Measurements from ENCODE around the gene DYRK4.

DNA sequence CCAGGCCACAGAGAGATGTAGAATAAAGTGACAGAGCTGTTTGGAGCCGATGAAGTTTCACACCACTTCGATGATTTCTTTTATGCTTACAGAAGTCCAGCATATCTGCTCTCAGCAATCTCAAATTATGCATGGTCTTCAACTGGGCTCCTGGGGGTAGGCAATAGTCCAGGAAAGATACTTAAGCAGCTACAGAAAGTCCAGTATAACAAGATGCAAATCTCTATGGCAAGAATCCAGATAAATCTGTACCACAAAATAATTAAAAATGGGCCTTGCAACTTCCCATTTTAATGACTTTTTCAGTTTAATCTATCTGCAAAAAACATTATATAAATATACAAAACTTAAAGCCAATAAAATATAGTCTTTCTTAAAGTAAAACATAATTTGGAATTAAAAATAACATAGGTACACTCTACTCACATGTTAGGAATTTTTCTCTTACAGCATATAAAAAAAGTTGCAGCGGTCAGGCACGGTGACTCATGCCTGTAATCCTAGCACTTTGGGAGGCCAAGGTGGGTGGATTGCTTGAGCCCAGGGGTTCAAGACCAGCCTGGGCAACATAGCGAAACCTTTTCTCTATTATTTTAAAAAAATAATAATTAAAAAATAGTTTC lies 43.8 kb upstream of the DYRK4 start:
- TF ChIP-seq, protein P1, sequence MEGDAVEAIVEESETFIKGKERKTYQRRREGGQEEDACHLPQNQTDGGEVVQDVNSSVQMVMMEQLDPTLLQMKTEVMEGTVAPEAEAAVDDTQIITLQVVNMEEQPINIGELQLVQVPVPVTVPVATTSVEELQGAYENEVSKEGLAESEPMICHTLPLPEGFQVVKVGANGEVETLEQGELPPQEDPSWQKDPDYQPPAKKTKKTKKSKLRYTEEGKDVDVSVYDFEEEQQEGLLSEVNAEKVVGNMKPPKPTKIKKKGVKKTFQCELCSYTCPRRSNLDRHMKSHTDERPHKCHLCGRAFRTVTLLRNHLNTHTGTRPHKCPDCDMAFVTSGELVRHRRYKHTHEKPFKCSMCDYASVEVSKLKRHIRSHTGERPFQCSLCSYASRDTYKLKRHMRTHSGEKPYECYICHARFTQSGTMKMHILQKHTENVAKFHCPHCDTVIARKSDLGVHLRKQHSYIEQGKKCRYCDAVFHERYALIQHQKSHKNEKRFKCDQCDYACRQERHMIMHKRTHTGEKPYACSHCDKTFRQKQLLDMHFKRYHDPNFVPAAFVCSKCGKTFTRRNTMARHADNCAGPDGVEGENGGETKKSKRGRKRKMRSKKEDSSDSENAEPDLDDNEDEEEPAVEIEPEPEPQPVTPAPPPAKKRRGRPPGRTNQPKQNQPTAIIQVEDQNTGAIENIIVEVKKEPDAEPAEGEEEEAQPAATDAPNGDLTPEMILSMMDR (conservative IDR thresholded peaks at IDR 0.05; ENCODE audit: low read depth, low read length): no peak
- no peak for TF ChIP-seq EZH2phosphoT487 (IDR thresholded peaks at IDR 0.05; ENCODE audit: borderline replicate concordance, low read length)
